Epithelial cell of prostate (primary cell): ENCODE data around the gene MDFIC2.

Source experiments
- DNase-seq: peaks from one replicate; pipeline ENCODE4 v3.0.0-alpha.2; 2011; ENCODE audit warnings: low read depth, low spot score
- H3K27ac ChIP-seq: fragments of 450-650 bp; 2 replicates; pipeline ENCODE4 v1.5.1; 2017; ENCODE audit warnings: mild to moderate bottlenecking

MDFIC2 gene

DNA sequence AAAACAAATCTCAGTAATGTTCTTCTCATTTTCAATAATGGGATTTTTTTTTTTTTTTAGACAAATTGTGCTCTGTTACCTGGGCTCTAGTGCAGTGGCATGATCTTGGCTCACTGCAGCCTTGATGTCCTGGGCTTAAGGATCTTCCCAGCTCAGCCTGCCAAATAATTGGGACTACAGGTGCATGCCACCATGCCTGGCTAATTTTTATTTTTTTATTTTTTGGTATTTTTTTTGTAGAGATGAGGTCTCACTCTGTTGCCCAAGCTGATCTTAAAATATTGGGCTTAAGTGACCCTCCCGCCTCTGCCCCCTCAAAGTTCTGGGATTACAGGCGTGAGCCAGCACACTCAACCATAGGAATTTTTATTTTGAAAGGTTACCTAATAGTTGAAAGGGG is 126.2 kb downstream of the MDFIC2 start:
- no peak for DNase-seq
- H3K27ac ChIP-seq = no peak overlapping the region

DNA sequence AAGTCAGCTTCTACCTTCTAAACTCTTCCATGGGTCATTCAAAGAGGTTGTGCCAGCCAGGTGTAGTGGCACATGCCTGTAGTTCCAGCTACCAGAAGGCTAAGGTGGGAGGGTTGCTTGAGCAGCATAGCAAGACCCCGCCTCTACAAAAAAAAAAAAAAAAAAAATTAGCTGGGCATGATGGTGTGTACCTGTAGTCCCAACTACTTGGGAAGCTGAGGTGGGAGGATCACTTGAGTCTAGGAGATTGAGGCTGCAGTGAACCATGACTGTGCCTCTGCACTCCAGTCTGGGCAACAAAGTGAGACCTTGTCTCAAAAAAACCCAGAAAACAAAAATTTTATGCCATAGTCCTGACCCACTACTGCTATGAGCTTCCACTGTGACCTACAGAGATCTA is 126.8 kb downstream of the MDFIC2 start:
- no peak overlapping the region for H3K27ac ChIP-seq
- DNase-seq = no peak

DNA sequence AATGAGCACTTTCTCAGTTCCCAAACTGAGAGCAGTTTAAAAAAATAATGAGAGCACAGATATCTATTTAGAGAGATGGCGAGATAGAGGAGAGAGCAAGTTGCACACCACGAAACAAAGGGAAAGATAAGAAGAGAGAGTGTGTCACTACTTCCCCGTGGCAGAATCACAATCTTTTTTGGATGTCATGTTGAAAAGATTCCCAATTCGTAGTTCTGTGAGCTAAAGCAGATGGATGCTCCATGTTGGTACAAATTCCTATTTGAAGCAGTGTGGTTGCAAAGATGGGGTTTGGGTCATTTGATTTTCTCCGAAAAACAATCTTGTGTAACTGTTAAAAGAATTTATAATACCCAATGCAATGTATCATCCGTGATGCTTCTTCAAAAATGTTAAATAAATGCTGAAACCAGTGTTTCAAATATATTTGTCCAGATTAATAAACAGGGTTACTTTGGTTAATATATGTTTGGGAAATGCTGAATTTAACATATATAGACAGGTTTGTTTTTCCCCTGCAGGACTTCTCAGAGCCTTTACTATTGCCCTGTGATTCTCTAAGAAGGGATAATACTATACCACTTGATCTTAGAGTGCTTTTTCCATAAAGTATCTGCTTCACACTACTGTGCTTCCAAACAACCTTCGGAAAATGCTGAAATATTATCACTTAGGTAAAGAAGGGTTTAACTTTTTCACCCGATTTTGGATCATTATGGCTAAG is 128.5 kb downstream of the MDFIC2 start:
- no peak overlapping the region for H3K27ac ChIP-seq
- no peak for DNase-seq

DNA sequence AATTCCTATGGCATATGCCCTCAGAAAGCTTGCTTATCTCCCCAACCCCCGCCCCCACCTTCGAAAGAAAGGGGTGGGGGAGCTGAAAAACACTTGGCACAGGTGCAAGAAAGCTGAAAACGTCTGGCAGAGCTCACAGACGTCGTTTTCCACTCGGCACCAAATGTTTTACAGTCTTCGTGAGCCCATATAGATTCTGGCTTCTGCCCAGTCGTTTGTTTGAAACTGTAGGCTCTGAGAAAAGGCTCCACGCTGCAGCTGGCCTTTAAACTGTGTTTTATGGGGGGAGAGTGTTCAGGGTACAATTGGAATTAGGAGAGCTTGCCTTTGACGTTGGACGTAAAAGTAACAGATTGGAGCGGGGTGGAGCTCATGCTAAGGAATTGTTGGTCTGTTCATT is 130.3 kb downstream of the MDFIC2 start:
- no peak for DNase-seq
- H3K27ac ChIP-seq = no peak overlapping the region

DNA sequence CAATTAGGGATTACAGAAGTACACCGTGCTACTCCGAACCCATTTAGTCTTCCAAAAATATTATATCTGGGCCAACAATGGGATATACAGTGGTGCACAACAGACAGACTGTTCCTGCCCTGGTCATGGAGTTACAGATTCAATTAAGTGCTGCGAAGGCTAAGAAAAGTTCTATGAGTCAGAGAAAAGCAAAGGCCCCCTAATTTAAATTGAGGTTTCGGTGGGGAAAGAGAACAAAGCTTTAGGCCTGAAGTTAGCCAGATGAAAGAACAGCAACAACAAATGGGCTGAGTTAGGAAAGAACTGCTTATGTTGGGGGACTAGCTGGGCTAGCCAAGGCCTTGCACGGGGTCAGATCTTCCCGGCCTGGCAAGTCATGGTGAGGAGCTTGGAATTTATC is 131.8 kb downstream of the MDFIC2 start:
- DNase-seq = no peak

DNA sequence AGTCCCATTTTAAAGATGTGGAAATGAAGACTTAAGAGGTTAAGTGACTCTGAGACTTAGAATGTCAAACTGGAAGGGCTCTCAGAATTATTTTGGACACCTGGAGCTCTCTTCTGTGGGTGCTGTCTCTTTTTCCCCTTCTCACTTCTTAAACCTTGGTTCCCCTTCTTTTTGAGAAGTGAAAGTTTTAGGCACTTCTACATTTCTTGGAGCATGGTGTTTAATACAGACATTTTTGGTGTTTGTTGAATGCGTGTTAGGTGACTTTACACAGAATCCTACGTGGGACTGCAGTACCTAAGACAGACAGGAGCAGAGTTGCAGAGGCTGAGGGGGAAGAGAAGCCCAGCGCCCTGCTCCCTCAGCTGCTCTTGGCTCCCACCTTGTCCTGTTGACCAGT is 133.3 kb downstream of the MDFIC2 start:
- no peak for DNase-seq
- H3K27ac ChIP-seq = no peak overlapping the region

More for the DNA sequence above, 131.8 kb downstream of the MDFIC2 start:
- no peak overlapping the region for H3K27ac ChIP-seq

DNA sequence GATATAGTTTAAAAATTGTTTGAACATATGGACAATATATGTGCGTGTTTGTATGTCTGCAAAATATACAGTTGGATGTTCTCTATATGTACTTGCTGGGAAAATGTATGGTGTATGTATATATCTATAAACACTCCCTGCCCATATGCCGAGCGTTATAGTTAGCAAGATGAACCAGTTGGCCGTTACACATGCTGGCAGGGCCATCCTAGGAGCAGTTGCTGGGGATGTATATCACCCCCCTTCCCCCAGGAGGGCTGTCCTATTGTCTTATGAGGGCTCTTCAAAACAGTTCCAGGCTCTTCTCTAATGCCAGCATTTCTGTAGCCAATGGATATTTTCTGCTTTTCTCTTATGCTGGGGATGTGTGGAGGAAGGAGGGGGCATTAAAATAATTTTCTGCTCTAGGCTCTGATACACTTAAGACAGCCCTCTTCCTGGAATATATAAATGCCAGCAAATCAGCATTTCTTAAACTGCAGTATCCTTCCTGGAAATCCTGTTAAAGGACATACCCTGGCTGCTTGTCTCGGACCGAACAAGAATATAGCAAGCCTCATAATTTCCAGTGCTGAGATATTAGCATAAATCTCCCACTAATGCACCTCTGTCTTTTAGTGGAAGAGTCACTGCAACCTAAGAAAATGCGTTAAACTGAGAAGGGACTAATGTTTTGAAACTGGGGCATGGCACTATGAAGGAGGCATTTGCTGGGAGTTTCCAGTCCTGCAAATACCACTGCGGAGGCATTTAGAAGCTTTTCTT is 134.4 kb downstream of the MDFIC2 start:
- no peak overlapping the region for H3K27ac ChIP-seq
- DNase-seq = no peak

DNA sequence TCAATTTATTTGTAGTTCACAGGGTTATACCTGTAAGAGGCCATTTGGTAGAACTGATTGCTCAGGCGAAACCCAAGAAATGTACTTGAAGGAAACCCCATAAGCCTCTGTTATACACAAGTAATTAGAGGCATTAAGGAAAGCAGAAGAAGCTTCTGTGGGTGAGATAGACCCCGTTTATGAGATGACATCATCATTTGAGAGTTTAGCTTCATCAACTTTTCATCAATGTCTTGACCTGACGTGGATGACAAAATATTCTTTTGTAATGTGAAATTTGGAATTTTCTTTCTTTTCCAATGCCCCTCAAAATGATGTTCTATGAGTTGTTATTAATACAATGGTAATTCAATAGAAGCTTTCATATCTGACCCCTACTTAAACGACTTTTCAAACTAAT is 136.2 kb downstream of the MDFIC2 start:
- DNase-seq = no peak
- H3K27ac ChIP-seq = no peak overlapping the region

DNA sequence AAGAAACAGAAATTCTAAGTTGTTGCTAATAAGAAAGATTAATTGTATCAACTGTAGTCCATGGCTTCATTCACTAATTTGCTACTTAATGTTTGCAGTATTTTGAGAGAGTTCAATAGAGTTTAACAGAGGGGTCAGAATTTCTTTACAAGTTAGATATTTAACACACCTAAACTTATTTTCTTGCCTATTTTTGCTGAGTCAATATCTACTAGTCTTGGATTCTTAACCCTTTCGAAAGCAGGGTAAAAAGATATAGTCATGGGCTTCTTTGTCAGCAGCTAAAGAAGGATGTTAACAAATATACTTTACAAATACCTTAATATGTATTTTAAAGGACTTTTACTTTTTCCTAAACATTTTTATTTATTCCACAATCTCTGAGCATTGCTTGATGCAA is 155.6 kb downstream of the MDFIC2 start:
- no peak for DNase-seq
- H3K27ac ChIP-seq = no peak overlapping the region

DNA sequence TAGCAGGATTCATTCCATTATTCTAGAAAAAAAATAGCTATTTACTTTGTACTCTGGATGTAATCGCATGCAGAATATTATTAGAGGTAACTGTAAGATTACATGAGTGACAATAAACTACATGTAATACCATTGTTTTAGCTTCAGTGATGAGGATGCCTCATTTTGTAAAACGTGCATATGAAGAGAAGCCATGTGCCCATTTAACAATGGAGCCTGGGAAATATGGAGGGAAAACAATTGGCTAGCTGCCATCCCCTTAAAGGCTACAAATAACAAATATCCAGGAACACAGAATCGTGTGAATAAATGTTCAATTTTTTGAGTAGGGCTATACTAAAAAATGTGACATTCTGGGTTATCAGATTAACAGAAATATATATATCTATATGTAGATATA is 161.8 kb downstream of the MDFIC2 start:
- DNase-seq = no peak

DNA sequence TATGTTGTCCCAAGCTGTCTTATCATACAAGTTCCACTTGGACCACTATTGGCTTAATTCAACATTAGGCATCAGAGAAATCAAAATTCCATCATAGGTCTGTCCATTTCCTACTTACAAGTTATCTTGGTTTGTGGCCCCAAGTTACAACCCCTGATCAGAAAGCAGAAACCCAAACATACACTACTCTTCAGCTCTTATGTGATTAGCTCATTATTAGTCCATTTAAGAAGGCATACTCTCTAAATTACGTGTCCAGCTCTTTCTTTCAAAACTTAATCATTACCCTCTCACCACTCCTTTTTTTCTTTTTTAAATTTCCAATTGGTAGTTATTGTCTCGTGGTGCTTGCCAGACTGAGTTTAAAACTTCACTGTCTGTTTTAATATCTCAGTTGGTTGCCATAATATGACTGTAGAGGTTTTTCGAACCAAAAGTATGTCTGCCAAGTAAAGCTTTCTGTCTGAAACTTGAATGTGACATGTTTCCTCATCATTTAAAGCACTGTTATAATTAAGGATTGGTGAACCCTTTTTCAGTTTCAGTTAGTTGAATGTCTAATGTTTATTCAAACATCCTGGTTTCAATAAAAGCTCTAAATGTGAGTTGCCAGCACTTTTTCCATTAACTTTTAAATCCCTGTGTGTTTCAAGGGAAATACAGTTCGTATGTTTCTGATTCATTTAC is 162.6 kb downstream of the MDFIC2 start:
- DNase-seq = no peak
- H3K27ac ChIP-seq = no peak overlapping the region

More for the DNA sequence above, 161.8 kb downstream of the MDFIC2 start:
- H3K27ac ChIP-seq = no peak overlapping the region
